Testis (tissue), 3 donors: Measurements from ENCODE around the gene NUP85. TPM values are rescaled to one million over a fixed set of nuclear protein-coding genes. Genes with fewer than 3 reads are reported as not detected.

ENCODE experiments used
- DNase-seq: peaks from one replicate; pipeline ENCODE4 v3.0.0-alpha.2; 2019
- H3K27ac ChIP-seq, 2 donors: fragments of 200-600 bp; sonication (generic); one replicate each; pipeline ENCODE4 v1.5.1; 2019
- H3K27me3 ChIP-seq: fragments of 200-600 bp; sonication (generic); one replicate; pipeline ENCODE4 v1.5.1; 2019
- H3K36me3 ChIP-seq: fragments of 200-600 bp; sonication (generic); one replicate; pipeline ENCODE4 v1.5.1; 2017; ENCODE audit warnings: low read depth; ENCODE audit errors: missing control alignments
- H3K4me1 ChIP-seq: fragments of 200-600 bp; sonication (generic); one replicate; pipeline ENCODE4 v1.5.1; 2019
- H3K4me3 ChIP-seq, 2 donors: fragments of 200-600 bp; sonication (generic); one replicate each; pipeline ENCODE4 v1.5.1; 2017 to 2019
- H3K9me3 ChIP-seq: fragments of 200-600 bp; sonication (generic); one replicate; pipeline ENCODE4 v1.5.1; 2017
- CTCF ChIP-seq, 3 experiments: fragments of 450-650 bp in 2 of 3; fragments of 200-600 bp in 1 of 3; sonication (generic) in 1 of 3; IDR thresholded peaks; one replicate each; pipeline ENCODE4 v1.5.1; 2016 to 2019; ENCODE audit warnings: antibody characterized with exemption in 3 of 3, mild to moderate bottlenecking in 2 of 3, moderate library complexity in 1 of 3
- POLR2A ChIP-seq: fragments of 450-650 bp; IDR thresholded peaks from one replicate; pipeline ENCODE4 v1.6.1; 2017; ENCODE audit warnings: antibody characterized with exemption, mild to moderate bottlenecking, moderate library complexity
- WGBS, 2 donors: methylation state at CpG; one replicate each; pipeline ENCODE4 v1.1.5; 2018; 5-methylcytosine and 5-hydroxymethylcytosine counted together
- intact Hi-C: fragments of 100-400 bp; cut with DNase I; formaldehyde crosslinking; loops from one replicate; pipeline ENCODE4 v1.15.1; 2023; ENCODE audit warnings: low total_unique reads
- polyA plus RNA-seq: library from polyadenylated mRNA; stranded (reverse); fragments of 350-450 nt; fragmentation: Illumina TruSeq; extraction: RNeasy Lipid Tissue Mini Kit (QIAGEN cat#74804); gene quantifications from one replicate; pipeline ENCODE4 v1.2.3, GENCODE V29; 2014; ENCODE audit warnings: low read depth, low replicate concordance; ENCODE audit not compliant: insufficient read depth
- total RNA-seq, 2 donors: library from RNA; depleted of rRNA; stranded (reverse); fragments of >200 nt; gene quantifications; one replicate each; pipeline ENCODE4 v1.2.3, GENCODE V29; 2016

Gene NUP85
- total and polyA plus RNA-seq, 3 donors from 2014 or later: 52.6 to 76.1 (median 57.8) TPM

- TF ChIP-seq CTCF (IDR thresholded peaks at IDR 0.05): no peak
- TF ChIP-seq POLR2A: no peak
- H3K27ac ChIP-seq: no peak overlapping the region
- no peaks in the 10 kb centered on the region for H3K36me3 ChIP-seq
- intact Hi-C loops: no loop called here
- no peaks in the 10 kb centered on the region for H3K4me1 ChIP-seq
- no peak overlapping the region for H3K4me3 ChIP-seq
- H3K9me3 ChIP-seq: no peaks in the 10 kb centered on the region
- DNase-seq: no peak
- WGBS, 2 donors: 60 to 67% methylated on average over 2 of the region's 2 CpGs
- H3K27me3 ChIP-seq: no peaks in the 10 kb centered on the region
Observed at GRCh38 chr17:75228305-75228704, 22.8 kb downstream of the NUP85 start.

- no peak for DNase-seq
- TF ChIP-seq POLR2A (no peak), CTCF (IDR thresholded peaks at IDR 0.05) (no peak)
- Histone ChIP-seq H3K4me1 (no peaks in the 10 kb centered on the region), H3K27ac (no peak overlapping the region), H3K27me3 (no peaks in the 10 kb centered on the region), H3K4me3 (no peak overlapping the region), H3K36me3 (no peaks in the 10 kb centered on the region), H3K9me3 (no peaks in the 10 kb centered on the region)
- WGBS, 2 donors: 77 to 80% methylated on average over 3 to 4 of the region's 4 CpGs
- intact Hi-C loops: no loop called here
Observed at GRCh38 chr17:75228847-75229246, 23.4 kb downstream of the NUP85 start.

- intact Hi-C loops: no loop called here
- Histone ChIP-seq H3K27me3 (no peaks in the 10 kb centered on the region), H3K9me3 (no peaks in the 10 kb centered on the region), H3K4me1 (no peaks in the 10 kb centered on the region), H3K4me3 (no peak overlapping the region), H3K36me3 (no peaks in the 10 kb centered on the region), H3K27ac (no peak overlapping the region)
- WGBS, 2 donors: 95 to 96% methylated on average over 5 to 8 of the region's 8 CpGs
- DNase-seq: no peak
- TF ChIP-seq POLR2A (no peak), CTCF (IDR thresholded peaks at IDR 0.05) (no peak)
Observed at GRCh38 chr17:75231071-75231470, 25.6 kb downstream of the NUP85 start.

- H3K27ac ChIP-seq: no peak overlapping the region
- intact Hi-C loops: no loop called here
- 83 to 87% methylated on average over 16 to 18 of the region's 18 CpGs for WGBS, 2 donors
- no peaks in the 10 kb centered on the region for H3K9me3 ChIP-seq
- no peak for DNase-seq
- H3K27me3 ChIP-seq: no peaks in the 10 kb centered on the region
- TF ChIP-seq POLR2A (no peak), CTCF (IDR thresholded peaks at IDR 0.05) (no peak)
- no peaks in the 10 kb centered on the region for H3K4me1 ChIP-seq
- H3K36me3 ChIP-seq: no peaks in the 10 kb centered on the region
- no peak overlapping the region for H3K4me3 ChIP-seq
Observed at GRCh38 chr17:75231741-75232464, 26.4 kb downstream of the NUP85 start.

- no peaks in the 10 kb centered on the region for H3K9me3 ChIP-seq
- intact Hi-C loops: no loop called here
- WGBS, 2 donors: 94 to 96% methylated on average over 13 of the region's 13 CpGs
- H3K36me3 ChIP-seq: no peaks in the 10 kb centered on the region
- DNase-seq: no peak
- no peaks in the 10 kb centered on the region for H3K4me1 ChIP-seq
- no peak overlapping the region for H3K4me3 ChIP-seq
- TF ChIP-seq CTCF (IDR thresholded peaks at IDR 0.05): no peak
- TF ChIP-seq POLR2A: no peak
- no peaks in the 10 kb centered on the region for H3K27me3 ChIP-seq
- no peak overlapping the region for H3K27ac ChIP-seq
Observed at GRCh38 chr17:75232786-75233185, 27.3 kb downstream of the NUP85 start.
